C4-2B (cell line): ENCODE measurements around the gene NEUROD1.

Experiments used
- H3K27ac ChIP-seq: fragments of 450-650 bp; 2 replicates; pipeline ENCODE4 v1.5.1; 2017
- ZFX ChIP-seq: fragments of 450-650 bp; IDR thresholded peaks from 2 replicates; pipeline ENCODE4 v1.6.1; 2017
- TF ChIP-seq, protein P1 (sequence below): fragments of 450-650 bp; conservative IDR thresholded peaks from 2 replicates; pipeline ENCODE4 v1.5.1; 2017; ENCODE audit warnings: mild to moderate bottlenecking

NEUROD1 gene

DNA sequence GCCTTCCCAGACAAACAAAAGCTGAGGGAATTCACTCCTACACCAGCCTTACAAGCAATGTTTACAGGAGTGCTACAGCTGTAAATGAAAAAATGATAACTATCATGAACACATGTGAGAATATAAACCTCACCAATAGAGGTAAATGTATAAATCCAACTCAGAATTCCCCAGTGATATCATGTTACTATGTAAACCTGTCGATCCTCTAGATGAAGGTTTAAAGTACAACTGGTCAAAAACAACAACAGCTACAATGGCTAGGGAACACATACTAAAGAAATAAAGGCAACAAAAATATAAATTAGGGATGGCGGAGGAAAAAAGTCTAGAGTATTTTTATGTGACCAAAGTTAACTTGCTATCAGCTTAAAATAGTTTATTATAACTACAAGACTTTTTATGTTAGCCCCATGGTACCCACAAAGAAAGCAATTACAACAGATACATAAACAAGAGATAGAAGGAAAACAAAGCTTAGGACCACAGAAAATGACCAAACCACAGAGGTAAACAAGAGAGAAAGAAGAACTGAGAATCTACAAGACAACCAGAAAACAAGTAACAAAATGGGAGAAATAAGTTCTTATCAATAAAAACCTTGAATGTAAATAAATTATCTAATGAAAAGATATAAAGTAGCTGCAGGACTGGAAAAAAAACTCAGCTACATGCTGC, 31.7 kb downstream of the NEUROD1 start:
- no peak for TF ChIP-seq ZFX
- TF ChIP-seq, protein P1, sequence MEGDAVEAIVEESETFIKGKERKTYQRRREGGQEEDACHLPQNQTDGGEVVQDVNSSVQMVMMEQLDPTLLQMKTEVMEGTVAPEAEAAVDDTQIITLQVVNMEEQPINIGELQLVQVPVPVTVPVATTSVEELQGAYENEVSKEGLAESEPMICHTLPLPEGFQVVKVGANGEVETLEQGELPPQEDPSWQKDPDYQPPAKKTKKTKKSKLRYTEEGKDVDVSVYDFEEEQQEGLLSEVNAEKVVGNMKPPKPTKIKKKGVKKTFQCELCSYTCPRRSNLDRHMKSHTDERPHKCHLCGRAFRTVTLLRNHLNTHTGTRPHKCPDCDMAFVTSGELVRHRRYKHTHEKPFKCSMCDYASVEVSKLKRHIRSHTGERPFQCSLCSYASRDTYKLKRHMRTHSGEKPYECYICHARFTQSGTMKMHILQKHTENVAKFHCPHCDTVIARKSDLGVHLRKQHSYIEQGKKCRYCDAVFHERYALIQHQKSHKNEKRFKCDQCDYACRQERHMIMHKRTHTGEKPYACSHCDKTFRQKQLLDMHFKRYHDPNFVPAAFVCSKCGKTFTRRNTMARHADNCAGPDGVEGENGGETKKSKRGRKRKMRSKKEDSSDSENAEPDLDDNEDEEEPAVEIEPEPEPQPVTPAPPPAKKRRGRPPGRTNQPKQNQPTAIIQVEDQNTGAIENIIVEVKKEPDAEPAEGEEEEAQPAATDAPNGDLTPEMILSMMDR: no peak
- no peak overlapping the region for H3K27ac ChIP-seq

DNA sequence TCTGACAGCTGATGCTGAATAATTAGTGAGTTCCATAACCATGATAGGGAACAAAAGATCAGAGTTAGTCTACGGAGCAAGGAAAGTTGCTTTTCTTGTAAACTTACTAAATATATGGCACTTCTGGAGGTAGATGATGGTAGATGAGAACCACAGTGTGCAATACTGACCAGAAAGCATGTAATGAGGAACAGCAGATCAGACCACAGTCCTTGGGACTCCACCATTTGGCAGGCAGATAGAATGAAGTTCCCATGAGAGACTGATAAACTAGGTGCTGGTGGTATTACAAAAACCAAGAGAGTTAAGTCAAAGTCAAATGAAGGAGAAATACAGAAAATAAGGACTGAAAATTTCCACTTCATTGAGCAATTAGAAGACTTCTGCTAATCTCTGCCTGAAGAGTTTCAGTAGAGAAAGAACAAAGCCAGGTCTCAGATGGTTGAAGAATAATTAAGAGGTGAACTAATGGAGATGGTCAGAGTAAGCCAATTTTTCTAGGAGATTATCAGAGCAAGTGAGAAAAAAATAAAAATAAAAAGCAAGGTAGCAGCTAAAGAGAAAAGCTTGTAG, 33.8 kb downstream of the NEUROD1 start:
- no peak overlapping the region for H3K27ac ChIP-seq
- no peak for TF ChIP-seq ZFX
- TF ChIP-seq, protein P1: no peak

DNA sequence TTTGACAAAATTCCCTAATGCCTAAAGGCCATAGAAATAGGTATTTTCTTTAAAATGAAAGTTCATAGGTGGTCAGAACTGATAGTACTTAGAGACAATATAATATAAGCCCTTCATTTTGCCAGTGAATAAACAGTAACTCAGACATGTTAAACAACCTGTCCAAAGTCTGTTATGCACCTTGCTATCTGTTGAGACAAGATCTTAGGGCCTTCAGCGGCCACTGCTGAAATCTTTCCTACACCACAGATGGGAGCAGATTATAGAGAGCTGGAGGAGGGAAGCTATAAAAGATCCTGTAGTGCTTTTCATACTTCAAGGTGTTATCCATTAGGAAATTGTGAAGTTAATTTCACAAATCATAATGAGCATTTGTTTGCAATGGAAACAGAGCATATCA, 37.2 kb downstream of the NEUROD1 start:
- no peak overlapping the region for H3K27ac ChIP-seq

DNA sequence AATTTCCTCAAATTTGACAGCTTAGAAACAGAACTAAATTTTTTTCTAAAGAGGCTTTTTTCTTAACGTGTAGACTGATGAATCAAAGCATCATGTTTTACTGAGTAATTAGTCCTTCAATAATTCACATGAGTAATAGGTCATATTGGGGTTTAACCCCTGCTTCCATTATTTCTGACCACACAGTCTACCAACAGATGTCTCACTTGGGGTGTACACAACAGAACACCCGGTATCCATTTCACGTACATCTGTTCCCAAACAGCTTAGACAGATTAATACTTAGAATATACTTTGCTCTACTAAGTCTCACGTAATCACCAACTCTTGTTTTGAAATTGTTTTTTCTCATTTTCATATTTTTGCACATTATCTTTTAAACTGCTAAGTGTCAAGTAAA, 38.2 kb downstream of the NEUROD1 start:
- TF ChIP-seq ZFX: no peak
- TF ChIP-seq, protein P1: no peak
- no peak overlapping the region for H3K27ac ChIP-seq

More for the DNA sequence above, 37.2 kb downstream of the NEUROD1 start:
- no peak for TF ChIP-seq ZFX
- TF ChIP-seq, protein P1: no peak

DNA sequence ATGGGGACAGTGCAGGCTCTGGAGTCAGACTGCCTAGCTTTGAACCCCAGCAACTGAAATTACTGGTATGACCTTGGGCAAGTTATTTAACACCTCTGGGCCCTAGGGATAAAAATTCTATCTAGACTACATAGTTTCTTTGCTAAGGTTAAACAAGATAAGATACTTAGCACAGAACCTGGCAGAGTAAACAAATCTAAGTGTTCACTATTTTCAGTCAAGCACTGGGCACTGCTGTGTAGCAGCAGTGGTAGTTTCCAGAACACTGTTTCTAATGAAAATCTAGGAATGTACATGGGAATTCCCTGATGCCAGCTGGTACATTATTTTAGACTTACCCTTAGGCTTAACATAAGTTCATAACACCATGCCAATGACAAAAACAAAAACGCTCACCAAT, 40.6 kb downstream of the NEUROD1 start:
- no peak overlapping the region for H3K27ac ChIP-seq
- TF ChIP-seq, protein P1: no peak
- no peak for TF ChIP-seq ZFX

DNA sequence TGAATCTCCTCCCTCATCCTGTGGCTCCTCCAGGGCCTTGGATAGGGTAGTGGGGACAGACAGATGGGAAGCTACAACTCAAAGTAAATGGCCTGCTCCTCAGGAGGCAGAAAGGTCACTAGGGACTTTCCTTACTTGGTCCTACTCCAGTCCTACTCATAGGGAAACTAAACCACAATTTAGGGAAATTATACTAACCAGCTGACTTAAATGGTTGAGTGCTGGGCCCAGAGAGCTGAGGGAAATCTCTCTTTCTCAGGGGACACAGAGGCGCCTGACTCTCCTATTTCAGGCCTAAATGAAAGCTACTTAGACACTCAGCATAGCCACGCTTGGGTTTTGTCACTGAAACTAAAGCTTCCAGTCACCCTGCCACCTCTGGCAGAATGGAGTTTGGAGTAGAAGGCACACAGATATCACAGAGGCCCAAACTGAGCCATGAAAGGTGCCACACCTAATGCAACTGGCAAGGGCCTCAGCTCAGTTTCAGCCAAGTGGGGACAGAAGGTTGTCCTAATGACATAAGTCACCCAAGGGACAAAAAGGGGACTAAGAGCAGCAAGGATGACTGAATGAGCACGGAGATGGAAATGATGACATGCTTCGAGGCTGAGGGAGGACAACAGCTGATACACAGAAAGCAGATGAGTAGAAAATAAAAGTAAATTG, 47.5 kb downstream of the NEUROD1 start:
- TF ChIP-seq ZFX: no peak
- TF ChIP-seq, protein P1: no peak
- H3K27ac ChIP-seq: no peak overlapping the region
